ENCODE data around the gene NANOS2. TPM values are rescaled to one million over a fixed set of nuclear protein-coding genes. Genes with fewer than 3 reads are reported as not detected.

NANOS2 gene
- total and polyA plus RNA-seq, 9 of the 15 experiments (the other 6 are each of a cell fraction or from before 2014, with no cell fraction given): not detected

DNA sequence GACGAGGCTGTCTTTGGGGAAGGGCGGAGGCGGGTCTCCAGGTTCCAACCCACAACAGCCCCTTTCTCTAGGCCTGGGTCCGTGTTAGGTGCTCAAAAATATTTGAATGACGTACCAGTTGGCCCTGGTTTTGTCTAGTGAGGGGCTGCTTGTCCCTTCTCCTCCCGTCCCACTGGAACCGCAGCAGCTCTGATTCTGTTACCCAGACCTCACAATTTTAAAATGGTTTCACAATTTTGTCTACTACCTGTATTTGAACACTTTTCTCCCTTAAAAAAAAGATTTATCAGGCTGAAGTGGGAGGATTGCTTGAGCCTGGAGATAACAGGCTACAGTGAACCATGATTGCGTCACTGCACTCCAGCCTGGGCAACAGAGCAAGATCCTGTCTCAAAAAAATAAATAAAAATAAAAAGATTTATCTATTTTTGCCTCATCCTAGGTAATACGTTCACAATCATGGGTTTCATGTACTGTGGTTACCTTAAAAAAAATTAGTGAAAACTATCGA lies 27.3 kb downstream of the NANOS2 start (continued):
- TF ChIP-seq CHD4 (IDR thresholded peaks at IDR 0.05; ENCODE audit: insufficient read depth, insufficient replicate concordance, low read depth, low read length, poor library complexity, severe bottlenecking) (no peak), BCOR (IDR thresholded peaks at IDR 0.05) (peak; percentile 95), TBP (optimal IDR thresholded peaks at IDR 0.05; ENCODE audit: low read depth, low read length) (peak; percentile 29), KDM1A (IDR thresholded peaks at IDR 0.05) (peak; percentile 88 to 91), ZNF583 (CRISPR knock-in tag; IDR thresholded peaks at IDR 0.05) (no peak), CREM (IDR thresholded peaks at IDR 0.05; ENCODE audit: low read depth) (peak; percentile 88), MECOM (CRISPR knock-in tag; IDR thresholded peaks at IDR 0.05) (no peak), ZNF12 (CRISPR knock-in tag; IDR thresholded peaks at IDR 0.05) (no peak), MAZ (CRISPR knock-in tag; conservative IDR thresholded peaks at IDR 0.05 in 1 of 2, IDR thresholded peaks at IDR 0.05 in 1 of 2) (no peak), NR2C1 (IDR thresholded peaks at IDR 0.05) (no peak), NR2C1 (tag; IDR thresholded peaks at IDR 0.05) (peak; percentile 57; the same call in 1 of the 2 replicates), FOXA1 (IDR thresholded peaks at IDR 0.05; ENCODE audit: borderline replicate concordance) (no peak), RUNX1 (IDR thresholded peaks at IDR 0.05; ENCODE audit: low read depth) (no peak), CEBPB (tag; IDR thresholded peaks at IDR 0.05) (peak; percentile 99), ZNF740 (CRISPR knock-in tag; IDR thresholded peaks at IDR 0.05) (no peak), ZNF740 (tag; IDR thresholded peaks at IDR 0.05) (no peak), ZNF121 (CRISPR knock-in tag; conservative IDR thresholded peaks at IDR 0.05) (peak; percentile 99), HDAC6 (IDR thresholded peaks at IDR 0.05; ENCODE audit: low read depth, low read length) (no peak), NELFE (IDR thresholded peaks at IDR 0.05; ENCODE audit: insufficient read depth, insufficient read length) (no peak), NCOR1 (IDR thresholded peaks at IDR 0.05) (peak; percentile 43; the same call in 1 of the 2 replicates), CBX2 (IDR thresholded peaks at IDR 0.05; ENCODE audit: insufficient read depth, low read length, poor library complexity, severe bottlenecking) (no peak), CEBPG (CRISPR knock-in tag; IDR thresholded peaks at IDR 0.05) (peak; percentile 87), CEBPG (tag; conservative IDR thresholded peaks at IDR 0.05 in 1 of 2, IDR thresholded peaks at IDR 0.05 in 1 of 2) (peak; percentile 94 to 98), BCL6 (CRISPR knock-in tag; IDR thresholded peaks at IDR 0.05) (no peak), HIVEP1 (CRISPR knock-in tag; IDR thresholded peaks at IDR 0.05) (no peak)
- TF ChIP-seq, protein P1, sequence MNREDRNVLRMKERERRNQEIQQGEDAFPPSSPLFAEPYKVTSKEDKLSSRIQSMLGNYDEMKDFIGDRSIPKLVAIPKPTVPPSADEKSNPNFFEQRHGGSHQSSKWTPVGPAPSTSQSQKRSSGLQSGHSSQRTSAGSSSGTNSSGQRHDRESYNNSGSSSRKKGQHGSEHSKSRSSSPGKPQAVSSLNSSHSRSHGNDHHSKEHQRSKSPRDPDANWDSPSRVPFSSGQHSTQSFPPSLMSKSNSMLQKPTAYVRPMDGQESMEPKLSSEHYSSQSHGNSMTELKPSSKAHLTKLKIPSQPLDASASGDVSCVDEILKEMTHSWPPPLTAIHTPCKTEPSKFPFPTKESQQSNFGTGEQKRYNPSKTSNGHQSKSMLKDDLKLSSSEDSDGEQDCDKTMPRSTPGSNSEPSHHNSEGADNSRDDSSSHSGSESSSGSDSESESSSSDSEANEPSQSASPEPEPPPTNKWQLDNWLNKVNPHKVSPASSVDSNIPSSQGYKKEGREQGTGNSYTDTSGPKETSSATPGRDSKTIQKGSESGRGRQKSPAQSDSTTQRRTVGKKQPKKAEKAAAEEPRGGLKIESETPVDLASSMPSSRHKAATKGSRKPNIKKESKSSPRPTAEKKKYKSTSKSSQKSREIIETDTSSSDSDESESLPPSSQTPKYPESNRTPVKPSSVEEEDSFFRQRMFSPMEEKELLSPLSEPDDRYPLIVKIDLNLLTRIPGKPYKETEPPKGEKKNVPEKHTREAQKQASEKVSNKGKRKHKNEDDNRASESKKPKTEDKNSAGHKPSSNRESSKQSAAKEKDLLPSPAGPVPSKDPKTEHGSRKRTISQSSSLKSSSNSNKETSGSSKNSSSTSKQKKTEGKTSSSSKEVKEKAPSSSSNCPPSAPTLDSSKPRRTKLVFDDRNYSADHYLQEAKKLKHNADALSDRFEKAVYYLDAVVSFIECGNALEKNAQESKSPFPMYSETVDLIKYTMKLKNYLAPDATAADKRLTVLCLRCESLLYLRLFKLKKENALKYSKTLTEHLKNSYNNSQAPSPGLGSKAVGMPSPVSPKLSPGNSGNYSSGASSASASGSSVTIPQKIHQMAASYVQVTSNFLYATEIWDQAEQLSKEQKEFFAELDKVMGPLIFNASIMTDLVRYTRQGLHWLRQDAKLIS (CRISPR knock-in tag; IDR thresholded peaks at IDR 0.05): no peak

All from K562 (cell line).